Cerebellar nuclear complex (tissue), 1 donor: ENCODE results near the gene SHANK3.
"Not testable (repeated sequence)": the region's sequence is repeated elsewhere in the genome, so short reads cannot be mapped to it uniquely, and the experiment has no call there.

ENCODE experiments used
- DNase-seq, 2 experiments: peaks; one replicate each; lab custom pipeline; 2025; lab: John Stamatoyannopoulos, UW

The SHANK3 gene

GRCh38 chr22:50653256-50653655 is 19.4 kb upstream of the SHANK3 start:
- DNase-seq, result no peak

- DNase-seq, result not testable (repeated sequence)
These were observed 18.0 kb upstream of the SHANK3 start for GRCh38 chr22:50654664-50655063.

GRCh38 chr22:50656122-50657070 is 16.2 kb upstream of the SHANK3 start:
- DNase-seq, result no peak

GRCh38 chr22:50657925-50658324 is 14.7 kb upstream of the SHANK3 start:
- DNase-seq, result no peak

- not testable (repeated sequence) for DNase-seq
These were observed 12.9 kb upstream of the SHANK3 start for GRCh38 chr22:50659711-50660110.

GRCh38 chr22:50660306-50660705 is 12.3 kb upstream of the SHANK3 start:
- DNase-seq, result no peak

GRCh38 chr22:50665212-50665611 is 7.4 kb upstream of the SHANK3 start:
- no peak for DNase-seq

GRCh38 chr22:50665738-50666137 is 6.9 kb upstream of the SHANK3 start:
- no peak for DNase-seq

GRCh38 chr22:50670513-50670912 is 2.1 kb upstream of the SHANK3 start:
- DNase-seq, result no peak

GRCh38 chr22:50670914-50671538 is 1.6 kb upstream of the SHANK3 start:
- DNase-seq, result no peak

GRCh38 chr22:50671641-50672040 is 982 bp upstream of the SHANK3 start:
- no peak for DNase-seq

- no peak for DNase-seq
These were observed 582 bp upstream of the SHANK3 start for GRCh38 chr22:50672041-50672440.

GRCh38 chr22:50673231-50674129 is 857 bp downstream of the SHANK3 start:
- DNase-seq, result no peak

- DNase-seq, result no peak
These were observed 1.5 kb downstream of the SHANK3 start for GRCh38 chr22:50674130-50674500.

GRCh38 chr22:50674606-50675552 is 2.3 kb downstream of the SHANK3 start:
- no peak for DNase-seq

- DNase-seq, result no peak
These were observed 3.0 kb downstream of the SHANK3 start for GRCh38 chr22:50675553-50676179.

GRCh38 chr22:50676180-50676636 is 3.6 kb downstream of the SHANK3 start:
- DNase-seq, result no peak

GRCh38 chr22:50676661-50677492 is 4.3 kb downstream of the SHANK3 start:
- no peak for DNase-seq

GRCh38 chr22:50677493-50678217 is 5.0 kb downstream of the SHANK3 start:
- DNase-seq, result no peak
